ENCODE data around the gene SOX6. TPM values are rescaled to one million over a fixed set of nuclear protein-coding genes. Genes with fewer than 3 reads are reported as not detected.

Gene SOX6
- polyA plus RNA-seq, 1 donor from 2014 or later: 2.2 TPM

DNA sequence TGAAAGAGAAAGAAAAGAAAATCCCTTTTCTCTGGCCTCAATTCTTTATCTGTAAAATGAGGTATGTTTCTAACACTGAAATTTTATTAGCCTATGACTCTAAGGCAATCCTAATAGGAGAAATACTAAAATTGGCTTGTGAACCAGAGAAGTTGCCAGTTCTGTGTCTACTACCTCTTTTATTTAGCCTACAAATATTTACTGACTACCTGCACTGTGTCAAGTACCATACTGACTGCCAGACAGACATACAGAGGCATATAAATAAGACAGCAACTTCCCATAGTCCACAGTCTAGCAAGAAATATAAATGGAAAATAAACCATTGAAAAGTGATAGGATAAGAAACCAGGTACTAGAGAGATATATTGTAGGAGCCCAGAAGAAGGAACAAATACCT lies 2.4 kb upstream of the SOX6 start:
- no peak overlapping the region for H3K9ac ChIP-seq (ENCODE audit: low read length)
- no peak overlapping the region for H3K4me2 ChIP-seq (ENCODE audit: low read length)
- no peak overlapping the region for H3K4me3 ChIP-seq (ENCODE audit: low read length)
- H3K9me3 ChIP-seq (ENCODE audit: low read length): no peaks in the 10 kb centered on the region
- no peaks in the 10 kb centered on the region for H4K20me1 ChIP-seq (ENCODE audit: insufficient read depth)
- no peak for TF ChIP-seq RAD21 (conservative IDR thresholded peaks at IDR 0.05)
- no peak for TF ChIP-seq TAF1 (IDR thresholded peaks at IDR 0.05; ENCODE audit: low read depth)
- no peak for TF ChIP-seq EP300 (conservative IDR thresholded peaks at IDR 0.05; ENCODE audit: poor library complexity, severe bottlenecking)
- no peak for TF ChIP-seq SMC3 (conservative IDR thresholded peaks at IDR 0.05; ENCODE audit: poor library complexity)
- TF ChIP-seq, protein P1, sequence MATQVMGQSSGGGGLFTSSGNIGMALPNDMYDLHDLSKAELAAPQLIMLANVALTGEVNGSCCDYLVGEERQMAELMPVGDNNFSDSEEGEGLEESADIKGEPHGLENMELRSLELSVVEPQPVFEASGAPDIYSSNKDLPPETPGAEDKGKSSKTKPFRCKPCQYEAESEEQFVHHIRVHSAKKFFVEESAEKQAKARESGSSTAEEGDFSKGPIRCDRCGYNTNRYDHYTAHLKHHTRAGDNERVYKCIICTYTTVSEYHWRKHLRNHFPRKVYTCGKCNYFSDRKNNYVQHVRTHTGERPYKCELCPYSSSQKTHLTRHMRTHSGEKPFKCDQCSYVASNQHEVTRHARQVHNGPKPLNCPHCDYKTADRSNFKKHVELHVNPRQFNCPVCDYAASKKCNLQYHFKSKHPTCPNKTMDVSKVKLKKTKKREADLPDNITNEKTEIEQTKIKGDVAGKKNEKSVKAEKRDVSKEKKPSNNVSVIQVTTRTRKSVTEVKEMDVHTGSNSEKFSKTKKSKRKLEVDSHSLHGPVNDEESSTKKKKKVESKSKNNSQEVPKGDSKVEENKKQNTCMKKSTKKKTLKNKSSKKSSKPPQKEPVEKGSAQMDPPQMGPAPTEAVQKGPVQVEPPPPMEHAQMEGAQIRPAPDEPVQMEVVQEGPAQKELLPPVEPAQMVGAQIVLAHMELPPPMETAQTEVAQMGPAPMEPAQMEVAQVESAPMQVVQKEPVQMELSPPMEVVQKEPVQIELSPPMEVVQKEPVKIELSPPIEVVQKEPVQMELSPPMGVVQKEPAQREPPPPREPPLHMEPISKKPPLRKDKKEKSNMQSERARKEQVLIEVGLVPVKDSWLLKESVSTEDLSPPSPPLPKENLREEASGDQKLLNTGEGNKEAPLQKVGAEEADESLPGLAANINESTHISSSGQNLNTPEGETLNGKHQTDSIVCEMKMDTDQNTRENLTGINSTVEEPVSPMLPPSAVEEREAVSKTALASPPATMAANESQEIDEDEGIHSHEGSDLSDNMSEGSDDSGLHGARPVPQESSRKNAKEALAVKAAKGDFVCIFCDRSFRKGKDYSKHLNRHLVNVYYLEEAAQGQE (IDR thresholded peaks at IDR 0.05; ENCODE audit: borderline replicate concordance): no peak
- TF ChIP-seq, protein P2, sequence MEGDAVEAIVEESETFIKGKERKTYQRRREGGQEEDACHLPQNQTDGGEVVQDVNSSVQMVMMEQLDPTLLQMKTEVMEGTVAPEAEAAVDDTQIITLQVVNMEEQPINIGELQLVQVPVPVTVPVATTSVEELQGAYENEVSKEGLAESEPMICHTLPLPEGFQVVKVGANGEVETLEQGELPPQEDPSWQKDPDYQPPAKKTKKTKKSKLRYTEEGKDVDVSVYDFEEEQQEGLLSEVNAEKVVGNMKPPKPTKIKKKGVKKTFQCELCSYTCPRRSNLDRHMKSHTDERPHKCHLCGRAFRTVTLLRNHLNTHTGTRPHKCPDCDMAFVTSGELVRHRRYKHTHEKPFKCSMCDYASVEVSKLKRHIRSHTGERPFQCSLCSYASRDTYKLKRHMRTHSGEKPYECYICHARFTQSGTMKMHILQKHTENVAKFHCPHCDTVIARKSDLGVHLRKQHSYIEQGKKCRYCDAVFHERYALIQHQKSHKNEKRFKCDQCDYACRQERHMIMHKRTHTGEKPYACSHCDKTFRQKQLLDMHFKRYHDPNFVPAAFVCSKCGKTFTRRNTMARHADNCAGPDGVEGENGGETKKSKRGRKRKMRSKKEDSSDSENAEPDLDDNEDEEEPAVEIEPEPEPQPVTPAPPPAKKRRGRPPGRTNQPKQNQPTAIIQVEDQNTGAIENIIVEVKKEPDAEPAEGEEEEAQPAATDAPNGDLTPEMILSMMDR (IDR thresholded peaks at IDR 0.05; ENCODE audit: poor library complexity, severe bottlenecking): no peak
- no peak for TF ChIP-seq POLR2AphosphoS5 (IDR thresholded peaks at IDR 0.05)
- no peak for TF ChIP-seq EZH2 (IDR thresholded peaks at IDR 0.05; ENCODE audit: borderline replicate concordance, insufficient read depth, low read length, poor library complexity, severe bottlenecking)
- TF ChIP-seq MXI1 (conservative IDR thresholded peaks at IDR 0.05; ENCODE audit: poor library complexity, severe bottlenecking): no peak
- H3F3A ChIP-seq (ENCODE audit: insufficient read depth, low read length, poor library complexity, severe bottlenecking): no peaks in the 10 kb centered on the region
- no peaks in the 10 kb centered on the region for H3K36me3 ChIP-seq (ENCODE audit: insufficient read depth, low read length)
- no peak overlapping the region for H2AFZ ChIP-seq (ENCODE audit: low read depth, low read length)
- no peaks in the 10 kb centered on the region for H3K9me2 ChIP-seq (ENCODE audit: insufficient read depth, low read length)
- peaks cover 4% of the 10 kb centered on the region for H3K79me2 ChIP-seq (replicated peaks; ENCODE audit: insufficient read depth, low read length)
- no peaks in the 10 kb centered on the region for H3K27me3 ChIP-seq (ENCODE audit: insufficient read depth, low read depth, low read length)
- no peak overlapping the region for H3K27ac ChIP-seq (ENCODE audit: low read length)

DNA sequence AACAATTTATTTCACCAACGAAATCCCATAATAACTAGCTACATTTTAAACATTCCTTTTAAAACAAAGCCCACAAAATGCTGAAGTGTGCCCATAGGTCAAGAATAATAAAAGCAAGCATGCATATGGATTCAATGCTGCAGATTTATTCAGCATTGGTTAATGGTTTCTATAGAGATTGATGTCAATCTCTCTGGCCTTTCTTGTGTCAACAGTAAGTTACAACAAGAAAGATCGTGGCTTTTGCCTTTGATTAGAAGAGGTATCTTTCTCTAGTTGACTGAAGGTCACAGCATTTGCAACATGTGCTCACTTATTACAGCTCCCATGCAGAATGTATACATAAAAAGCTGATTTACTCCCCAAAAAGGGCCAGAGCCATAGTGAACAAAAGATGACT lies 1.4 kb upstream of the SOX6 start:
- no peak overlapping the region for H3K27ac ChIP-seq (ENCODE audit: low read length)
- no peaks in the 10 kb centered on the region for H3K9me2 ChIP-seq (ENCODE audit: insufficient read depth, low read length)
- no peak overlapping the region for H3K9ac ChIP-seq (ENCODE audit: low read length)
- H3K4me2 ChIP-seq (ENCODE audit: low read length): no peak overlapping the region
- TF ChIP-seq SMC3 (conservative IDR thresholded peaks at IDR 0.05; ENCODE audit: poor library complexity): no peak
- TF ChIP-seq, protein P1 (IDR thresholded peaks at IDR 0.05; ENCODE audit: borderline replicate concordance): no peak
- TF ChIP-seq, protein P2 (IDR thresholded peaks at IDR 0.05; ENCODE audit: poor library complexity, severe bottlenecking): no peak
- TF ChIP-seq EZH2 (IDR thresholded peaks at IDR 0.05; ENCODE audit: borderline replicate concordance, insufficient read depth, low read length, poor library complexity, severe bottlenecking): no peak
- no peak overlapping the region for H3K4me3 ChIP-seq (ENCODE audit: low read length)
- no peaks in the 10 kb centered on the region for H3K36me3 ChIP-seq (ENCODE audit: insufficient read depth, low read length)
- H3K79me2 ChIP-seq (replicated peaks; ENCODE audit: insufficient read depth, low read length): peaks cover 4% of the 10 kb centered on the region
- no peaks in the 10 kb centered on the region for H3K27me3 ChIP-seq (ENCODE audit: insufficient read depth, low read depth, low read length)
- no peak overlapping the region for H2AFZ ChIP-seq (ENCODE audit: low read depth, low read length)
- H4K20me1 ChIP-seq (ENCODE audit: insufficient read depth): no peaks in the 10 kb centered on the region
- H3K9me3 ChIP-seq (ENCODE audit: low read length): no peaks in the 10 kb centered on the region
- H3F3A ChIP-seq (ENCODE audit: insufficient read depth, low read length, poor library complexity, severe bottlenecking): no peaks in the 10 kb centered on the region
